ENCODE results near the gene CHST15.

The CHST15 gene

GRCh38 chr10:124063750-124064603 is 29.4 kb downstream of the CHST15 start:
- no peak for DNase-seq

- no peak for DNase-seq
These were observed 31.0 kb downstream of the CHST15 start for GRCh38 chr10:124062390-124062789.

- no peak for DNase-seq
These were observed 32.4 kb downstream of the CHST15 start for GRCh38 chr10:124061030-124061429.

- DNase-seq = no peak
These were observed 33.2 kb downstream of the CHST15 start for GRCh38 chr10:124060148-124060720.

GRCh38 chr10:124059551-124059950 is 33.8 kb downstream of the CHST15 start:
- no peak for DNase-seq

- no peak for DNase-seq
These were observed 34.9 kb downstream of the CHST15 start for GRCh38 chr10:124058346-124059003.

- DNase-seq = no peak
These were observed 35.8 kb downstream of the CHST15 start for GRCh38 chr10:124057601-124058000.

- DNase-seq = no peak
These were observed 36.9 kb downstream of the CHST15 start for GRCh38 chr10:124056337-124056980.

GRCh38 chr10:124053971-124054370 is 39.4 kb downstream of the CHST15 start:
- no peak for DNase-seq

- no peak for DNase-seq
These were observed 40.8 kb downstream of the CHST15 start for GRCh38 chr10:124052561-124052960.

GRCh38 chr10:124050021-124051015 is 43.1 kb downstream of the CHST15 start:
- no peak for DNase-seq

GRCh38 chr10:124049484-124049883 is 43.9 kb downstream of the CHST15 start:
- DNase-seq = no peak

GRCh38 chr10:124048371-124049290 is 44.8 kb downstream of the CHST15 start:
- no peak for DNase-seq

GRCh38 chr10:124047427-124048152 is 45.8 kb downstream of the CHST15 start:
- DNase-seq = no peak

- no peak for DNase-seq
These were observed 47.5 kb downstream of the CHST15 start for GRCh38 chr10:124045801-124046355.

GRCh38 chr10:124045276-124045675 is 48.1 kb downstream of the CHST15 start:
- DNase-seq = no peak

- DNase-seq = no peak
These were observed 49.1 kb downstream of the CHST15 start for GRCh38 chr10:124044143-124044862.

- DNase-seq = no peak
These were observed 49.9 kb downstream of the CHST15 start for GRCh38 chr10:124043310-124044142.

All from hematopoietic multipotent progenitor cell treated with erythropoietin and hydrocortisone succinate and interleukin-3 and kit ligand, for 8 days (in vitro differentiated cells).